Mononuclear cell (primary cell): ENCODE measurements around the gene TCF25. TPM values are rescaled to one million over a fixed set of nuclear protein-coding genes. Genes with fewer than 3 reads are reported as not detected.
"Not testable (repeated sequence)": the region's sequence is repeated elsewhere in the genome, so short reads cannot be mapped to it uniquely, and the experiment has no call there.

ENCODE experiments used
- H3K27me3 ChIP-seq: 2 replicates; pipeline ENCODE4 v1.6.0; 2011; ENCODE audit warnings: low read length, control low read depth; ENCODE audit not compliant: insufficient read depth
- H3K4me1 ChIP-seq: 2 replicates; pipeline ENCODE4 v1.5.1; 2011; ENCODE audit warnings: mild to moderate bottlenecking, low read length, control low read depth; ENCODE audit not compliant: insufficient read depth
- H3K4me3 ChIP-seq: 2 replicates; pipeline ENCODE4 v1.5.1; 2011; ENCODE audit warnings: mild to moderate bottlenecking, low read length, moderate library complexity
- H3K9me3 ChIP-seq: 2 replicates; pipeline ENCODE4 v1.5.1; 2011; ENCODE audit warnings: low read depth, mild to moderate bottlenecking, control low read depth, low read length
- total RNA-seq: library from RNA; depleted of rRNA; stranded (reverse); fragments of >200 nt; gene quantifications from one replicate; pipeline ENCODE4 v1.2.3, GENCODE V29; 2012

Gene TCF25
- total RNA-seq, 1 donor, result 148 TPM

GRCh38 chr16:89924297-89924924 is 51.0 kb downstream of the TCF25 start:
- Histone ChIP-seq H3K4me3 (no peak overlapping the region), H3K27me3 (peaks cover 43% of the 10 kb centered on the region), H3K9me3 (no peaks in the 10 kb centered on the region), H3K4me1 (peaks cover 48% of the 10 kb centered on the region)

GRCh38 chr16:89924925-89925307 is 51.5 kb downstream of the TCF25 start:
- H3K4me3 ChIP-seq, result no peak overlapping the region
- peaks cover 43% of the 10 kb centered on the region for H3K27me3 ChIP-seq
- H3K4me1 ChIP-seq, result peaks cover 48% of the 10 kb centered on the region
- no peaks in the 10 kb centered on the region for H3K9me3 ChIP-seq

GRCh38 chr16:89925596-89926079 is 52.2 kb downstream of the TCF25 start:
- peaks cover 48% of the 10 kb centered on the region for H3K4me1 ChIP-seq
- peaks cover 43% of the 10 kb centered on the region for H3K27me3 ChIP-seq
- no peaks in the 10 kb centered on the region for H3K9me3 ChIP-seq
- H3K4me3 ChIP-seq, result no peak overlapping the region

- peaks cover 4% of the 10 kb centered on the region for H3K27me3 ChIP-seq
- no peaks in the 10 kb centered on the region for H3K9me3 ChIP-seq
- peaks cover 3% of the 10 kb centered on the region for H3K4me1 ChIP-seq
- H3K4me3 ChIP-seq, result no peak overlapping the region
Observed at GRCh38 chr16:89931305-89931896, 58.0 kb downstream of the TCF25 start.

- H3K27me3 ChIP-seq, result peaks cover 4% of the 10 kb centered on the region
- H3K4me3 ChIP-seq, result no peak overlapping the region
- H3K9me3 ChIP-seq, result no peaks in the 10 kb centered on the region
- H3K4me1 ChIP-seq, result no peaks in the 10 kb centered on the region
Observed at GRCh38 chr16:89931964-89932363, 58.6 kb downstream of the TCF25 start.

GRCh38 chr16:89934019-89934418 is 60.6 kb downstream of the TCF25 start:
- H3K9me3 ChIP-seq, H3K4me3 ChIP-seq, H3K27me3 ChIP-seq, H3K4me1 ChIP-seq: not testable (repeated sequence)

GRCh38 chr16:89934611-89935553 is 61.5 kb downstream of the TCF25 start:
- Histone ChIP-seq H3K4me3 (no peak overlapping the region), H3K4me1 (no peaks in the 10 kb centered on the region), H3K27me3 (no peaks in the 10 kb centered on the region), H3K9me3 (no peaks in the 10 kb centered on the region)

GRCh38 chr16:89935620-89936019 is 62.2 kb downstream of the TCF25 start:
- H3K4me3 ChIP-seq, H3K9me3 ChIP-seq, H3K27me3 ChIP-seq, H3K4me1 ChIP-seq: not testable (repeated sequence)

GRCh38 chr16:89936034-89936433 is 62.6 kb downstream of the TCF25 start:
- H3K9me3 ChIP-seq, result no peaks in the 10 kb centered on the region
- no peak overlapping the region for H3K4me3 ChIP-seq
- H3K4me1 ChIP-seq, result no peaks in the 10 kb centered on the region
- no peaks in the 10 kb centered on the region for H3K27me3 ChIP-seq

- Histone ChIP-seq H3K4me1 (no peaks in the 10 kb centered on the region), H3K4me3 (no peak overlapping the region), H3K9me3 (no peaks in the 10 kb centered on the region), H3K27me3 (no peaks in the 10 kb centered on the region)
Observed at GRCh38 chr16:89936508-89936907, 63.1 kb downstream of the TCF25 start.

- Histone ChIP-seq H3K4me1 (no peaks in the 10 kb centered on the region), H3K9me3 (no peaks in the 10 kb centered on the region), H3K4me3 (no peak overlapping the region), H3K27me3 (no peaks in the 10 kb centered on the region)
Observed at GRCh38 chr16:89936981-89937380, 63.6 kb downstream of the TCF25 start.

GRCh38 chr16:89938175-89938885 is 64.9 kb downstream of the TCF25 start:
- H3K27me3 ChIP-seq, result no peaks in the 10 kb centered on the region
- H3K9me3 ChIP-seq, result no peaks in the 10 kb centered on the region
- no peak overlapping the region for H3K4me3 ChIP-seq
- no peaks in the 10 kb centered on the region for H3K4me1 ChIP-seq

GRCh38 chr16:89944773-89945172 is 71.4 kb downstream of the TCF25 start:
- H3K27me3 ChIP-seq, result peaks cover 18% of the 10 kb centered on the region
- peaks cover 20% of the 10 kb centered on the region for H3K4me1 ChIP-seq
- H3K4me3 ChIP-seq, result no peak overlapping the region
- H3K9me3 ChIP-seq, result no peaks in the 10 kb centered on the region

GRCh38 chr16:89945654-89946053 is 72.3 kb downstream of the TCF25 start:
- Histone ChIP-seq H3K9me3 (no peaks in the 10 kb centered on the region), H3K4me3 (no peak overlapping the region), H3K4me1 (peaks cover 23% of the 10 kb centered on the region), H3K27me3 (peaks cover 18% of the 10 kb centered on the region)

GRCh38 chr16:89946515-89946914 is 73.1 kb downstream of the TCF25 start:
- no peaks in the 10 kb centered on the region for H3K9me3 ChIP-seq
- peaks cover 23% of the 10 kb centered on the region for H3K4me1 ChIP-seq
- H3K27me3 ChIP-seq, result peaks cover 18% of the 10 kb centered on the region
- H3K4me3 ChIP-seq, result no peak overlapping the region
